ENCODE results near the gene GZF1.

The GZF1 gene

GRCh38 chr20:23410916-23411695 is 49.1 kb downstream of the GZF1 start:
- peak; percentile 11 for DNase-seq

- DNase-seq = peak; percentile 55
These were observed 50.0 kb downstream of the GZF1 start for GRCh38 chr20:23412026-23412425.

- DNase-seq = no peak
These were observed 52.0 kb downstream of the GZF1 start for GRCh38 chr20:23413862-23414422.

GRCh38 chr20:23414526-23415188 is 52.7 kb downstream of the GZF1 start:
- DNase-seq = no peak

GRCh38 chr20:23415555-23415954 is 53.6 kb downstream of the GZF1 start:
- no peak for DNase-seq

- DNase-seq = no peak
These were observed 54.1 kb downstream of the GZF1 start for GRCh38 chr20:23415959-23416583.

GRCh38 chr20:23417861-23418260 is 55.9 kb downstream of the GZF1 start:
- DNase-seq = no peak

GRCh38 chr20:23419657-23419994 is 57.6 kb downstream of the GZF1 start:
- DNase-seq = no peak

- DNase-seq = peak; percentile 72
These were observed 58.3 kb downstream of the GZF1 start for GRCh38 chr20:23419995-23420901.

- peak; percentile 91 for DNase-seq
These were observed 59.3 kb downstream of the GZF1 start, which contains the start of gene NAPB for GRCh38 chr20:23420943-23421931. Gene NAPB, minus strand, starts transcription at chr20:23421488. Its CDS starts 86 bp downstream, at chr20:23421402.

All from fibroblast of upper back skin (primary cell).